Testis (tissue), 3 donors: ENCODE measurements around the gene TMEM272. TPM values are rescaled to one million over a fixed set of nuclear protein-coding genes. Genes with fewer than 3 reads are reported as not detected.
A peak's percentile ranks its signal among the peaks of the same experiment; 100 is the strongest.

ENCODE experiments used
- DNase-seq: peaks from one replicate; pipeline ENCODE4 v3.0.0-alpha.2; 2019
- H3K27ac ChIP-seq, 2 donors: fragments of 200-600 bp; sonication (generic); one replicate each; pipeline ENCODE4 v1.5.1; 2019
- H3K27me3 ChIP-seq: fragments of 200-600 bp; sonication (generic); one replicate; pipeline ENCODE4 v1.5.1; 2019
- H3K36me3 ChIP-seq: fragments of 200-600 bp; sonication (generic); one replicate; pipeline ENCODE4 v1.5.1; 2017; ENCODE audit warnings: low read depth; ENCODE audit errors: missing control alignments
- H3K4me1 ChIP-seq: fragments of 200-600 bp; sonication (generic); one replicate; pipeline ENCODE4 v1.5.1; 2019
- H3K4me3 ChIP-seq, 2 donors: fragments of 200-600 bp; sonication (generic); one replicate each; pipeline ENCODE4 v1.5.1; 2017 to 2019
- H3K9me3 ChIP-seq: fragments of 200-600 bp; sonication (generic); one replicate; pipeline ENCODE4 v1.5.1; 2017
- POLR2A ChIP-seq: fragments of 450-650 bp; IDR thresholded peaks from one replicate; pipeline ENCODE4 v1.6.1; 2017; ENCODE audit warnings: antibody characterized with exemption, mild to moderate bottlenecking, moderate library complexity
- WGBS, 2 donors: methylation state at CpG; one replicate each; pipeline ENCODE4 v1.1.5; 2018; 5-methylcytosine and 5-hydroxymethylcytosine counted together
- intact Hi-C: fragments of 100-400 bp; cut with DNase I; formaldehyde crosslinking; loops from one replicate; pipeline ENCODE4 v1.15.1; 2023; ENCODE audit warnings: low total_unique reads
- polyA plus RNA-seq: library from polyadenylated mRNA; stranded (reverse); fragments of 350-450 nt; fragmentation: Illumina TruSeq; extraction: RNeasy Lipid Tissue Mini Kit (QIAGEN cat#74804); gene quantifications from one replicate; pipeline ENCODE4 v1.2.3, GENCODE V29; 2014; ENCODE audit warnings: low read depth, low replicate concordance; ENCODE audit not compliant: insufficient read depth
- total RNA-seq, 2 donors: library from RNA; depleted of rRNA; stranded (reverse); fragments of >200 nt; gene quantifications; one replicate each; pipeline ENCODE4 v1.2.3, GENCODE V29; 2016
- TF ChIP-seq, protein P1 (sequence below), 3 experiments: fragments of 450-650 bp in 2 of 3; fragments of 200-600 bp in 1 of 3; sonication (generic) in 1 of 3; IDR thresholded peaks; one replicate each; pipeline ENCODE4 v1.5.1; 2016 to 2019; ENCODE audit warnings: antibody characterized with exemption in 3 of 3, mild to moderate bottlenecking in 2 of 3, moderate library complexity in 1 of 3

TMEM272 gene
- total and polyA plus RNA-seq, 3 donors from 2014 or later = 0.50 to 1.9 (median 1.7) TPM

DNA sequence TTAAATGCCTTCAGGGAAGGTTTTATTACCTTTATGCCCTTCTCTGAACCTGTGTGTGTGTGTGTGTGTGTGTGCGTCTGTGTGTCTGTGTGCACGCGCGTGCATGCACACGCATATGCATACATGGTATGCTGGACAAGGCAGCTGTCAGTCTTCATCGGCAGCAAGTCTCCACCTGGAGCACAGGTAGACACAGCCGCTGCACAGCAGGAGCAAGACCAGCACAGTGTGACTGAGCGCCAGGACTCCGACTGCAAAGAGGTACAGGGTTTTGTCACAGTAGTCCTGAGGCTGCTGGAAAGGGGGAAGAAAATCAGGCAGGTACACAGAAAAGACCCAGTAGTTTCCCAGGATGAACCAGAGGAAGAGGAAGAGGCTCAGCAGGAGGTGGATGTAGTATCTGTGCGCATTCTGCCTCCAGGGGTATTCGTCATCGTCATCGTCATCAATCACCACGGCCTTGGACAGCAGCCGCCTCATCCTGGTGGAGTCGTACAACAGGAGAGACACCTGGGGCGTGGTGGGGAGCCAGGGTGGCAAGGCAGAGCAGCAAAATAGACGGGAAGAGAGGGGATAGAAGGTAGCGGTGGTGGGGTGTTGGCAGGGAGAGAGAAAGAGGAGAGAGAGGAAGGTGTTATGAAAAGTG is 28.2 kb downstream of the TMEM272 start:
- H3K4me1 ChIP-seq = peaks cover 11% of the 10 kb centered on the region
- DNase-seq = no peak
- H3K9me3 ChIP-seq = no peaks in the 10 kb centered on the region
- 87 to 88% methylated on average over 19 of the region's 19 CpGs for WGBS, 2 donors
- H3K27ac ChIP-seq = no peak overlapping the region
- intact Hi-C loops = no loop called here
- H3K36me3 ChIP-seq = no peaks in the 10 kb centered on the region
- TF ChIP-seq POLR2A = no peak
- TF ChIP-seq, protein P1, sequence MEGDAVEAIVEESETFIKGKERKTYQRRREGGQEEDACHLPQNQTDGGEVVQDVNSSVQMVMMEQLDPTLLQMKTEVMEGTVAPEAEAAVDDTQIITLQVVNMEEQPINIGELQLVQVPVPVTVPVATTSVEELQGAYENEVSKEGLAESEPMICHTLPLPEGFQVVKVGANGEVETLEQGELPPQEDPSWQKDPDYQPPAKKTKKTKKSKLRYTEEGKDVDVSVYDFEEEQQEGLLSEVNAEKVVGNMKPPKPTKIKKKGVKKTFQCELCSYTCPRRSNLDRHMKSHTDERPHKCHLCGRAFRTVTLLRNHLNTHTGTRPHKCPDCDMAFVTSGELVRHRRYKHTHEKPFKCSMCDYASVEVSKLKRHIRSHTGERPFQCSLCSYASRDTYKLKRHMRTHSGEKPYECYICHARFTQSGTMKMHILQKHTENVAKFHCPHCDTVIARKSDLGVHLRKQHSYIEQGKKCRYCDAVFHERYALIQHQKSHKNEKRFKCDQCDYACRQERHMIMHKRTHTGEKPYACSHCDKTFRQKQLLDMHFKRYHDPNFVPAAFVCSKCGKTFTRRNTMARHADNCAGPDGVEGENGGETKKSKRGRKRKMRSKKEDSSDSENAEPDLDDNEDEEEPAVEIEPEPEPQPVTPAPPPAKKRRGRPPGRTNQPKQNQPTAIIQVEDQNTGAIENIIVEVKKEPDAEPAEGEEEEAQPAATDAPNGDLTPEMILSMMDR (IDR thresholded peaks at IDR 0.05) = no peak
- no peaks in the 10 kb centered on the region for H3K27me3 ChIP-seq
- no peak overlapping the region for H3K4me3 ChIP-seq

GRCh38 chr13:51815848-51816247 is 29.1 kb downstream of the TMEM272 start:
- H3K4me1 ChIP-seq = peaks cover 11% of the 10 kb centered on the region
- peak; percentile 51 for DNase-seq
- WGBS, 2 donors = 61 to 62% methylated on average over 10 to 11 of the region's 11 CpGs
- TF ChIP-seq, protein P1 (IDR thresholded peaks at IDR 0.05) = no peak
- no peak for TF ChIP-seq POLR2A
- no peaks in the 10 kb centered on the region for H3K36me3 ChIP-seq
- no peak overlapping the region for H3K27ac ChIP-seq
- H3K4me3 ChIP-seq = no peak overlapping the region
- H3K27me3 ChIP-seq = no peaks in the 10 kb centered on the region
- no peaks in the 10 kb centered on the region for H3K9me3 ChIP-seq
- intact Hi-C loops = no loop called here

DNA sequence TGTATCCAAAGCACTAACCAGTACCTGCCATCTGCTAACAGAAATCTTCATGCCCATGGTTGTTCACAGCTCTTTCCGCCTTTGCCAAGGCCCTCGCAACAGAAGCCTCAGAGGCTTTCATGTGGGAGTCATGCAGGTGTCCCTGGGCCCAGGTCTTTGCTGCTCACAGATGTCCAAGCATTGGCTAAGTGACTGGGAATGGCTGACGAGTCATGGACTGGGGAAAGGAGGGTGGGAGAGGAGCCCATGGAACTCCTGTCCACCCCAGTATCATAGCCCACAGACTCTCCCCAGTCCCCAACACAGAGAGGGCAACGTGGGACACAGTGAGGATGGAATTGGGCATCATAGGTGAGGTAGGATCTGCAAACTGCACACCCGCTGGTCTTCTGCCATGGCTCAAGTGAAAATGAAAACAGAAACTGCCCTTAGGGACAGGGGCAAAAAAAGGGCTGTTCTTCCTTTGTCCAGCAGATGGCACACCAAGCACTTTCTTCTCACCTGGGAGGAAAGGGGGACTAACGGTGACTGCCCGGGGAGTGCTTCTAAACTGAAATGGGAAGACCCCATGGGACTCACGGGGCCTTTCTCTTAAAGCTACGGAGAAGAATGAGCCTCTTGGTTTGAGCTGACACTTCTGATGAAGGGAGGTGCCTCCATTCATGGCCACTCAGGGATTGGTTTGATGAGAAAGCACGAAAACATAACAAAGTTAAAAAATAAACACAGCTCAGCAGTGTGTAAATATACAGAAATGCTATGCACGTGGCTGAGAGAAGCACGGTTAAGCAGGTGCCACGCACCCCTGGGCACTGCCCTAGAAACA is 29.9 kb downstream of the TMEM272 start:
- WGBS, 2 donors = 38 to 45% methylated on average over 12 to 13 of the region's 13 CpGs

GRCh38 chr13:51814071-51814470 is 30.9 kb downstream of the TMEM272 start:
- no peak for DNase-seq

More for the DNA sequence above, 29.9 kb downstream of the TMEM272 start:
- DNase-seq = peak; percentile 68
- Histone ChIP-seq H3K9me3 (no peaks in the 10 kb centered on the region), H3K4me3 (no peak overlapping the region), H3K27me3 (no peaks in the 10 kb centered on the region), H3K4me1 (peaks cover 11% of the 10 kb centered on the region), H3K36me3 (no peaks in the 10 kb centered on the region), H3K27ac (no peak overlapping the region)
- intact Hi-C loops = no loop called here
- no peak for TF ChIP-seq POLR2A
- TF ChIP-seq, protein P1 (IDR thresholded peaks at IDR 0.05) = peak; percentile 64 to 69 (median 68)

More at GRCh38 chr13:51814071-51814470, 30.9 kb downstream of the TMEM272 start:
- Histone ChIP-seq H3K4me1 (peaks cover 11% of the 10 kb centered on the region), H3K9me3 (no peaks in the 10 kb centered on the region), H3K27me3 (no peaks in the 10 kb centered on the region), H3K4me3 (no peak overlapping the region), H3K36me3 (no peaks in the 10 kb centered on the region), H3K27ac (no peak overlapping the region)
- 98 to 100% methylated on average over 2 of the region's 2 CpGs for WGBS, 2 donors
- intact Hi-C loops = no loop called here
- TF ChIP-seq, protein P1 (IDR thresholded peaks at IDR 0.05) = no peak
- TF ChIP-seq POLR2A = no peak
